NCI-H2081 (cell line): Measurements from ENCODE around the gene FCRL2.
"Not testable (repeated sequence)": the region's sequence is repeated elsewhere in the genome, so short reads cannot be mapped to it uniquely, and the experiment has no call there.

Experiments
- DNase-seq, 2 experiments: peaks; one replicate each; lab custom pipeline; 2025; lab: John Stamatoyannopoulos, UW

Gene FCRL2

DNA sequence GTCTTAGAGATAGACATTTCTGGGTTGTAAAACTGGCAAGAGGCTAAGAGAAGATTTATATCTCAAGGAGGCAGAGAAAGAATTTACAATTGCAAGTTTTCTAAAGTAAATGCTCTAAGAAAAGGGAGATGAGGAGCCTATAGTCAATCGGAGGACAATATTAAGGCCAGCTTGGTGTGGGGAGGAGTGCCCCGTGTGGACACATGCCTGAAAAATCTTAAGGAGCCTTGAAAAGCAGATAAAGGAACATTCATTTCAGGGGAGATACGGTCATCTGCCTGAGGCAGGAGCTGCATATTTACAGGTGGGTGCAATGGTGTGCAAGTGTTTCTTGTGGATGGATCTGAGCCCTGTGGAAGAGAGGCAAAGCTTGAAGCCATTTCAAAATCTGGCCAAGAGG lies 25.6 kb downstream of the FCRL2 start:
- DNase-seq: no peak

DNA sequence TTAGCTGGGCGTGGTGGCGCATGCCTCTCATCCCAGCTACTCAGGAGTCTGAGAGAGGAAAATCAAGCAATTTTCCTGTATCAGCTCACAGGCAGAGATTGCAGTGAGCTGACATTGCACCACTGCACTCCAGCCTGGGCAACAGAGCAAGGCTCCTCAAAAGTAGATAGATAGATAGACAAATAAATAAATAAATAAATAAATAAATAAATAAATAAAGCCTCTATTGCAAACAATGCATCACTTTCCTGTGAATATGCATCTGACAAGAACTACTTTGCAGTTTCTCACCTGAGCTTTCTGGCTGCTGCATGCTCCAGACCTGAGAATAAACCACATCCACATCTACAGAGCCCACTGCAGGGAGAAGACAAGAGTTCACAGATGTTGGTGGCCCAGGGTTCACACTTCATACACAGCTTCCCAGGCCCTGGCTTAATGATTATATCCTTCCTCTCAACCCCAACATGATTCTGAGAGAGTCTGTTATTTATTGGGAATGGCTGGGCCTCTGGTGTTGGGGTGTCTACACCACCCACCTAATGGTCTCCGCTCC lies 28.6 kb downstream of the FCRL2 start:
- DNase-seq: no peak

DNA sequence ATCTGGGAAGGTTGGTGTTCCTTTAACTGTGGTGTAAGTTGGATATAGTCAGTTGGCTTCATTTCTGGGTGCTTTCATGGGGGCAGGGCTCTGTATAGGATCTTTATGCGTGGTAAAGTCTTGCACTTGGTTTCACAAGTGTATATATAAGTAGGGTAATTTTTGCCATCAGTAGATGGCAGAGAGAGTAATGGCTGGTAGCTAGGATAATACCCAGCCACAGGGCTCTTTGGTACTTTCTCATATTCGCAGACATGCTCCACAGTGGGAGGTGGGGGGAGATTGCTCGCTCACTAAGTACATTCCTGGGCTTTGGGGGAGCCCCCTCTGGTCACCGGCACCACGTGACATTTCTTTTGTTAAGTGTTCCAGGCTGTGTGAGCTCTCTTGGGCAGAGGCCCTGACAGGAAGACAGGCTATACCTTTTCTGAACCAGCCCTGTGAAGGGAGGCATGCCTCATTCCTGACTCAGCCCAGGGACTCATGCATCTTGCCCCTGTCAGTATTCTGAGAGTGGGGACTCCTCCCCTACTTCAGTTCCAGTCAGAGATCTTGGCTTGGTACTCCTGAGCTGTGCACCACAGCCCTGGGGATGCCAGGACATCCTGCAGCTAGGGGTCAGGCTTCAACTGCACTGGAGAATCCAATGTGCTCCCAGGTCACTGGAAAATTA lies 37.6 kb downstream of the FCRL2 start:
- no peak for DNase-seq

DNA sequence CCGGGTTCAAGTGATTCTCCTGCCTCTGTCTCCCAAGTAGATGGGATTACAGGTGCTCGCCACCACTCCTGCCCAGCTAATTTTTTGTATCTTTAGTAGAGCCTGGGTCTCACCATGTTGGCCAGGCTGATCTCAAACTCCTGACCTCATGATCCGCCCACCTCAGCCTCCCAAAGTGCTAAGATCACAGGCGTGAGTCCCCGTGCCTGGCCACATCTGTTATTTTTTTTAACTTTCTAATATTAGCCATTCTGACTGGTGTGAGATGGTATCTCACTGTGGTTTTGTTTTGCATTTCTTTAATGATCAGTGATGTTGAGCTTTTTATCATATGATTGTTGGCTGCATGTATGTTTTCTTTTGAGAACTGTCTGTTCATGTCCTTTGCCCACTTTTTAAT lies 40.9 kb downstream of the FCRL2 start:
- not testable (repeated sequence) for DNase-seq

DNA sequence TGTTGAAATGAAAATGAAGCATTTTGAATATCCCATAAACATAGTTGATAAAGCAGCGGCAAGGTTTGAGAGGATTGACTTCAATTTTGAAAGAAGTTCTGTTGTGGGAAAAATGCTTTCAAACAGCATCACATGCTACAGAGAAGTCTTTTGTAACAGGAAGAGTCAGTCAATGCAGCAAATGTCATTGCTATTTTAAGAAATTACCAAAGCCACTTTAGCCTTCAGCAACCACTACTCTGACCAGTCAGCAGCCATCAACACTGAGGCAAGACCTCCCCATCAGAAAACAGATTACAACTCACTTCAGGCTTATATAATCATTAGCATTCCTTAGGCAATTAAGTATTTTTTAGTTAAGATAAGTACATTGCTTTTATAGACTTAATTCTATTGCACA lies 42.6 kb downstream of the FCRL2 start:
- no peak for DNase-seq

DNA sequence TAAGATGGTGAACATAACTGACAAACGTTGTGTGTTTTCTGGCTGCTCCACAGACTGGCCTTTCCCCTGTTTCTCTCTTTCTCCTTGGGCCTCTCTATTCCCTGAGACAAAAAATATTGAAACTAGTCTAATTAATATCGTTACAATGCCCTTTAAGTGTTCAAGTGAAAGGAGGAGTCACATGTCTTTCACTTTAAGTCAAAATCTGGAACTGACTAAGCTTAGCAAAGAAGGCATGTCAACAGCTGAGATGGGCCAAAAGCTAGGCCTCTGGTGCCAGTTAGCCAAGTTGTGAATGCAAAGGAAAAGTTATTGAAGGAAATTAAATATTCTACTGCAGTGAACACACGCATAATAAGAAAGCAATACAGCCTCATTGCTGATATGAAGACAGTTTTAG lies 44.2 kb downstream of the FCRL2 start:
- no peak for DNase-seq

DNA sequence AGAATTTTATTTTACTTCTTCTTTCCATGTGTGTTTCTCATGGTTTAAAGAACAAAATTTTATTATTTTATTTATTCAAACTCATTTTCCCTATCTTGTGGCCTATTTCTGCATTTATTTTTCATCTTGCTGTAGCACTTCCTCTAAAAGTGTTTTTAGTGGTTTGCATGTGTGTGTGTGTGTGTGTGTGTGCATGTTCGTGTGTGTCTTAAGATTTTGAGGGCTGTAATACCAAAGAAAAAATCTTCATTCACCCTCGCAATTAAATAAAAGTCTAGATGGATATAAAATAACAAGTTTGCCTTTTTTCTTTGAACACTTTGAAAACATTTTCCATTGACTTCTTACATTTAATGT lies 51.7 kb downstream of the FCRL2 start:
- DNase-seq: no peak

DNA sequence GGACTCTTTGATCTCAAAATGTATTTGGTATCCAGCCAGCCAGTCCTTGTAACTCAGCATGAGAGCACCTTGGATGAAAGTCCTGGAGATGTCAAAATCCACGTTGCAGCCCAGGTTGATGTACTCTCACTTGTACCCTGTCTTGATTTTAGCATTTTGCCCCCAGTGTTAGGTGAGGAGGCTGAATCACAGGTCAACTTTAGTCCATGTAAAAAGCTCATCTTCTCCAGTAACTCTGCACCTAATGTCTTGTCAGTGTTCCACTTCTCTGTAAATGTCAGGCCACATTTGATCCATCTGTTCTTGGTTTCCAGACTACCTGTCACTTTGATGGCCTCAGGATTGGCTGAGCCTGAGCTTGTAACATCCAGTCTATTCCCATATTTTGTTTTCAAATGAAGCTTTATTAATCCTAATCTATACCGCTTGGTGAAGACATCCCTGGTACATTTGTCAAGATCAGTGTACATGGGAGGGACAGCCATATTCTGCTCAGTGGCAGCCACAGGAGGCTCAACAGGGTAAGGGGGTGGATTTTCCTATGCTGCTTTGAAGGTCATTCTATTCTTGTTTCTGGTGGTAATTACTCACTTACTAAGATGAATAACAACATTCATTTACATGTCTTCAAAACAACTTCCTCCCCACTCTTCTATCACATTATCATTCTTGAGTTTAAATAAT lies 52.3 kb downstream of the FCRL2 start:
- no peak for DNase-seq

DNA sequence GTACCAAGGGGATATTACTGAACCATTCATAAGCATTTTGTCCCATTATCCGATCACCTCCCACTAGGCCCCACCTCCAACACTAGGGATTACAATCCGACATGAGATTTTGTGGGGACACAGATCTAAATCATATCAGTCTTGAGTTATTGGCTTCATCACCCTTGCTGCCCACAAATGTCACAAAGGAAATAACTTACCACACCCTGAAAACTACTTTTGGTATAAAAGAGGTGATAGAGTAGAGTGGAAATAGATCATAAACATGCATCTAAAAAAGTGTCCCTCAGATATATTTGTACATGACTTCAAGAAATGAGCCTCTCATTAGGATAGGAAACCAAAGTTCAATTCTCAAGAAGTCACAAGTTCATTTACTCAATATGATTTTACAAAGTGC lies 53.8 kb downstream of the FCRL2 start:
- DNase-seq: no peak

DNA sequence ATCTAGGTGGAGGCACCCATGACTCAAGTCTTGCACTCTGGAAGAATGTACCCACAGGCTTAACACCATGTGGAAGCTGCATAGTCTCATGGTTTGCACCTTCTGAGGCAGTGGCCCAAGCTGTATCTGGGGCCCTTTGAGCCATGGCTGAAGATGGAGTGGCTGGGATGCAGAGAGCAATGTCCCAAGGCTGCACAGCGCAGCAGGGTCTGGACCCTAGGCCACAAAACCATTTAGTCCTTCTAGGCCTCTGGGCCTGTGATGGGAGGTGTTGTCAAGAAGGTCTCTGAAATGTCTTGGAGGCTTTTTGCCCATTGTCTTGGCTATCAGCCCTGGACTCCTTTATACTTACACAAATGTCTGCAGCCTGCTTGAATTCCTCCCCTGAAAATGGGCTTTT lies 54.9 kb downstream of the FCRL2 start:
- no peak for DNase-seq

DNA sequence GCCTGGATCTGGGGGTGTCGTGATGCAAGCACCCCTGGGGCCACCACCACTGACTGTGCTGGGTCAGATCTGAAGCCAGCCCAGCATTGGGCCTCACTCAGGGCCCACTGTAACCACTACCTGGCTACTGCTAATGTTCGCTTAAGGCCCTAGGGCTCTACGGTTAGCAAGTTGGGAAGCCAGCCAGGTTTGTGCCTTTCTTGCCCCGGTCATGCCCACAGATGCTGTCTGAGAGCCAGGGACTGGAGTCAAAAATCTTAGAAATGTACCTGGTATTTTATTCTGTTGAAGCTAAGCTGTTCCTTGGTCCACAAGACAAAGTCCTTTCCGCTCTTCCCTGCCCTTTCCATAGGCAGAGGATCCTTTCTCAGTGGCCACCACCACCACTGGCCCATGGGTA lies 61.2 kb downstream of the FCRL2 start:
- no peak for DNase-seq

DNA sequence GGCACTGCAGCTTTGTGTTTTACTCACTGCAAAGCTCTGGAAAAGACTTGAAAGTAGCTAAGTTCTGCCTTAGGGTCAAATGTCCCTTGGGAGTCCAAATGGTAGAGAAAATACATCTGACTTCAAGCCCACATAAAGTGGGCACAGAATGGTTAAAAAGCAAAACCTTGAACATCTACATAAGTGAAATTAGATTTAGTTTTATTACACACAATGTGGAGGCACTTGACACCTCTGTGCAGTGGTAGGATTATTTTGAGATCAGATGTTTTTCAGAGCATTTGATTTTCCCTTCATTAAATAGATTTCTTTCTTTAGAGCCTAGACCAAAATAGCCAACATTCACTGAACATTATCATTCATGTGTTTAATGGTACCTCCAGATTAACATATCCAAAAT lies 65.1 kb downstream of the FCRL2 start:
- DNase-seq: no peak

DNA sequence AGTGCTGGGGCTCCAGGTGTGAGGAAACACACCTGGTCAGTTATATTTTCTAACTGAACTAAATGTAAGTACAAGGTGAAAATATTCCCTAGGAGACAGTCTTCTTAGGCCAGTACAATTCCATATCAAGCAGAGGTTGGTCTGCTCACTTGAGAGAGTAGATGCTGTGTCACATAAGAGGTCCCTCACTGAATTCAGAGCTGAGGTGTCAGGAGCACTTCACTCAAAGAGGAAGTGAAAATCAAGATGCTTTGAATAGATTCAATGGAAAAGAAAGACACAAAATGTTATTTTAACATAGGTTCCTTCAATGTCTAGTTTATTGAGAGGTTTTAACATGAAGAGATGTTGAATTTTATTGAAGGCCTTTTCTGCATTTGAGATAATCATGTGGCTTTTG lies 72.1 kb downstream of the FCRL2 start:
- no peak for DNase-seq

DNA sequence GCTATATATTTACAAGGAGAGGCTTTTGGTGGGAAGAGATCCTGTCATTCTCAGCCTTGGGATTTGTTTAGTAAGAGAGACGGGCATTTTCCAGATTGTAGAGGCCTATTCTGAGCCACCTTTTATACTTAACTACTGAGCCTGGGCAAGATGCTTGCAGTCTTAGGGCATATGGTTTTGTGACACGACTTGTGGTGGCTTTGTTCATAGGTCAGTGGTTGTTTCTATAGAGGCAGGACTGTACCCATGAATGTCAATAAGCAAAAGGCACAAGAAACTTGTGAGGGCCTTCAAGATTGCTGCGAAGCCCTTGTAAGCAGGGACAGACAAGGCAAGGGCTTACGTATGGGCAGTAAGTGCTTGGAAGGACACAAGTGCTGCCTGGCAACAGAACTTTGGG lies 73.0 kb downstream of the FCRL2 start:
- DNase-seq: no peak

DNA sequence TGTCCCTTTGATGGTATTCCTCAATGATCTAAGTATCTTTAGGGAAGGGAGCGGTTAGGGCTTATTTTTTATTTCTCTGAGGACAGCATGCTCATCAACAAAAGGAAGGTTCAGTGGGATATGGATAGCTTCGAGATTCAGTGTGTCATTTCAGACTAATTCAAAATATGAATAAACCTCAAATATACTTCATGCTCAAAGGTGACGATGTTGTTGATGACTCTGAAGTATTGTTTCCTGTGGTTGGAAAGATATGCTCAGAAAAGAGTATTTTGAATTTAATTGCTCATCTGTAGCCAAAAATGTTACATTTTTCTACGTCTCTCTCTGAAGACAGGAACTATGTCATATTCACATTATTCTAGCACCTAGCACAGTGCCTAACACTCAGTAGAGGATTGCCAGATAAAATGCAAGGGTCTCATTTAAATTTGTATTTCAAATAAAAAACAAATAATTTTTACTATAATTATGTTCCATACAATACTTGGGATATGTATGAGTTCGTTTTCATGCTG lies 74.6 kb downstream of the FCRL2 start:
- DNase-seq: no peak

DNA sequence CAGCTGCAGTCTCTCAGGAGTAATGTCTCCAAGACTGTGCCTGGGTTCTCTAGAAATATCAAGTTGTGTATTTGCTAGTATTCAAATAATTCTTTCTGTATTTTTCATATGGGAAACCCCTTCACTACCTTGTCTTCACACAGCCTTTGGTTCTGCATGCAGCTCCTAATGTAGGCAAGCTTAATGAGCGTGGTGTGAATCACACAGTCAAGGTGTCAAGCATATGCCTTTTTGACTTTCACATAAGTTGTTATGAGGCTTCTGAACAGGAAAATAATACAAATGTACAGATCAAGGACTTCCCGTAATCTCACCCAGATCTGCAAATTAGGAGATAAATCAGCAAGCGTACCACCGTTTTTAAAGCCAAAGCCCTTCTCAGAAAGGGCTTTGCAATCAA lies 76.2 kb downstream of the FCRL2 start, which contains the start of gene FCRL3:
TSS of gene FCRL3 (minus strand) at position 38 of the 400 bp plus-strand sequence. CDS start 280 bp downstream, outside the sequence.
- no peak for DNase-seq

DNA sequence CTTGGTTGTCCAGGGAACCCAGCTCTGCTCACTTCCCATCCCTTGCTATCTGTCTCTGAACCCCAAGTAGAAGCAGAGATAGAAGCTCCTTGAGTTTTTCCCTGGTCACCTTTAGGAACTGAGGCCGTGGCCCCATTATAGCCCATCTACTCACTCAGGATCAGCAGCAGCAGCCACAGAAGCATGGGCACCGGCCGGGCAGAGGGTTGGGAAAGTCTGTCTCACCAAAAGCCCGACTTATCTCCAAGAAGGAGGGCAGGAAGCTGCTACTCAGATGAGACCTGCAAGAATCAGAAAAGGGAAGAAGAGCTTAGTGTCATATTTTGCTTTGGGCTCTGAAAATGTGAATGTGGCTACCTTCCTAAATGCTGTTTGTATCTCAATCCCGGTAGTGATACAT lies 76.6 kb downstream of the FCRL2 start:
- DNase-seq: no peak

DNA sequence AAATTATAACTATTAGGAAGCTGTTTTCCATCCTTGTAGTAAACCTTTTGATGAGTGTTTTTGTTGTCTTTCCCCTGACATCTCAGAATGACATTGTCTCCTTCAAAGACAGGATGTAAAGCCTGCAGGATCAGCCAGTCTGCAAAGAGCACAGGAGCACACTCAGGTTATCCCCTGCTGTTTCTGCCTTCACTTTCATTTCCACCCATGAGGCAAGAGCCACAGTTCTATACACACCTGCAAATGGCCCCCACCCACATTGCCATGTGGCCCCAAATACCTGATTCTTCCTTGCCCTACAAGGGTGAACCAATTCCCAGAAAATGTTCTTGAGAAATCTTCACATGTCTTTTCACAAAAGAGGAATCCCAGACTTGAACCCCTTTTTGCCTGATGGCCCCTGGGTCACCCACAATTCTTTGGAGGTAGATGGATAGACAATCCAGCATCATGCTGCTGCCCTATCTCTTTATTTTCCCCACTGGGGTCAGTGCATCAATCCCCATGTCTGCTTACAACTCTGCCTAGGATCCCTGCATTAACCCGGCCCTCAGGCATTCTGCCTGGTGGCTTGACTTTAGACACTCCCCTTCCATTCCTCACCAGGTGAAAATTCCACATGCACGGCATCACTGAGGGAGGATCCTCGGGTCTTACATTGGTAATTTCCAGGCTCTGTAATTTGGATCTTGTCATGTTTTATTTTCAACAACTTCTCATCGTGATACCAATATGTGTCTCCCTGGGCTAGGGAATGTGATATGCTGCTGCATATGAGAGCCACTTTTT lies 79.0 kb downstream of the FCRL2 start:
- no peak for DNase-seq

DNA sequence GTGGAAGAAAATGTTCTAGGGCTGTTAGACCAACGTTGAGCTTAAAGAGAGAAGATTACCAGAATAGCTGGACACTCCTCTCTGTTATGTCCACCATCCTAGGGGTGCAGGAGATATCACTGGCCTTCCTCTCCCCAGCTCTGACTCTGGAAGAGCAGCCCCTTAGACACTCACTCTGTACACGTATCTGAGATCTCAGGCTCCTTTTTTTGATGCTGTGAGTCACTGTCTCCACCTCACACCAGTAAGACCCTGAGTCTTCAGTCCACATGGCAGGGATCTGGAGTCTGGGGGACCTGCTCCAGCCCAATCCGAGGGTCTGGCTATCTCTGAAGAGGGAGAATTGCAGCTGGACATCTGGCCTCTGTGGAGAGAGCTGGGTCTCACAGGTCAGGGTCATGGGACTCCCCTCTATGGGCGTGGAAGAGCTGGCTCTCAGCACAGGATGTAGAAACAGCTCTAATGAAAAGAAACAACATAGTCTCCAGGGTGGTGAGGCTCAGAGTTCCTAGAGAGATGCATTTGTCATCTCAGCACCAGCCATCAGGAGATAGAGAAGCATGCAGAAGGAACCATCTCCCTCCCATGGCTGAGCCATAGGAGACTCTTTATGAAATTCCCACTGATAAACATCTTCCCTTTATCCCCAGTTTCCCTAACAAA lies 79.8 kb downstream of the FCRL2 start:
- DNase-seq: no peak
